ENCODE measurements around the gene NACA2.

DNA sequence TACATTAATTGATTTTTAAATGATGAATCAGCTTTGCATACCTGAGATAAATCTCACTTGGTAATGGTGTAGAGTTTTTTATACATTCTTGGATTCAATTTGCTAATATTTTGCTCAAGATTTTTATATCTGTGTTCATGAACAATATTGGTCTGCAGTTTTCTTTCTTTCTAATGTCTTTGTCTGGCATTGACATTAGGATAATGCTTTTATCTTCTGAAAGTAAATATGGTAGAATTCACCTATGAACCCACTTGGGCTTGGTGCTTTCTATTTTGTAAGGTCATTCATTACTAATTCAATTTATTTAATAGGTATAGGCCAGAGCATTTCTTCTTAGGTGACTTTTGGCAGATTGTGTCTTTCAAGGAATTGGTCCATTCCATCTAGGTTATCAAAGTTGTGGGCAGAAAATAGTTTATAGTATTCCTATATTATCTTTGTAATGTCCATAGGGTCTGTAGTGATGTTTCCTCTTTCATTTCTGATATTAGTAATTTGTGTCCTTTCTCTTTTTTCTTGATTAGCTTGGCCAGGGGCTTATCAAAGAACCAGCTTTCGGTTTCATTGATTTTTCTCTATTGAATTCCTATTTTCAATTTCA lies 45.6 kb downstream of the NACA2 start:
- TF ChIP-seq, protein P1, sequence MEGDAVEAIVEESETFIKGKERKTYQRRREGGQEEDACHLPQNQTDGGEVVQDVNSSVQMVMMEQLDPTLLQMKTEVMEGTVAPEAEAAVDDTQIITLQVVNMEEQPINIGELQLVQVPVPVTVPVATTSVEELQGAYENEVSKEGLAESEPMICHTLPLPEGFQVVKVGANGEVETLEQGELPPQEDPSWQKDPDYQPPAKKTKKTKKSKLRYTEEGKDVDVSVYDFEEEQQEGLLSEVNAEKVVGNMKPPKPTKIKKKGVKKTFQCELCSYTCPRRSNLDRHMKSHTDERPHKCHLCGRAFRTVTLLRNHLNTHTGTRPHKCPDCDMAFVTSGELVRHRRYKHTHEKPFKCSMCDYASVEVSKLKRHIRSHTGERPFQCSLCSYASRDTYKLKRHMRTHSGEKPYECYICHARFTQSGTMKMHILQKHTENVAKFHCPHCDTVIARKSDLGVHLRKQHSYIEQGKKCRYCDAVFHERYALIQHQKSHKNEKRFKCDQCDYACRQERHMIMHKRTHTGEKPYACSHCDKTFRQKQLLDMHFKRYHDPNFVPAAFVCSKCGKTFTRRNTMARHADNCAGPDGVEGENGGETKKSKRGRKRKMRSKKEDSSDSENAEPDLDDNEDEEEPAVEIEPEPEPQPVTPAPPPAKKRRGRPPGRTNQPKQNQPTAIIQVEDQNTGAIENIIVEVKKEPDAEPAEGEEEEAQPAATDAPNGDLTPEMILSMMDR (optimal IDR thresholded peaks at IDR 0.05 in 1 of 3, IDR thresholded peaks at IDR 0.05 in 1 of 3, conservative IDR thresholded peaks at IDR 0.05 in 1 of 3; ENCODE audit: extremely low read depth in 1 of 3, insufficient read depth in 2 of 3, low read length in 3 of 3) = no peak
- no peak for TF ChIP-seq EZH2 (IDR thresholded peaks at IDR 0.05; ENCODE audit: low read length)

All from keratinocyte (primary cell).